Vagina (tissue), 2 donors: ENCODE data around the gene CALCR.

Experiments
- CTCF ChIP-seq, 3 experiments: fragments of 450-650 bp in 2 of 3; fragments of 200-600 bp in 1 of 3; sonication (generic) in 1 of 3; IDR thresholded peaks; one replicate each; pipeline ENCODE4 v1.5.1; 2017 to 2019; ENCODE audit warnings: antibody characterized with exemption in 3 of 3, mild to moderate bottlenecking in 2 of 3, moderate library complexity in 2 of 3
- POLR2A ChIP-seq, 2 donors: fragments of 450-650 bp; IDR thresholded peaks; one replicate each; pipeline ENCODE4 v1.6.1; 2017; ENCODE audit warnings: antibody characterized with exemption in 2 of 2, mild to moderate bottlenecking in 2 of 2, moderate library complexity in 2 of 2

GRCh38 chr7:93623816-93624215 is 49.3 kb upstream of the CALCR start:
- TF ChIP-seq POLR2A (IDR thresholded peaks at IDR 0.05) (no peak), CTCF (IDR thresholded peaks at IDR 0.05) (no peak)
